Smooth muscle cell (in vitro differentiated cells): ENCODE measurements around the gene KIAA0753. TPM values are rescaled to one million over a fixed set of nuclear protein-coding genes. Genes with fewer than 3 reads are reported as not detected.
A peak's percentile ranks its signal among the peaks of the same experiment; 100 is the strongest.

Experiments used
- DNase-seq: peaks from one replicate; lab custom pipeline; 2025; ENCODE audit not compliant: unreplicated experiment; lab: John Stamatoyannopoulos, UW
- H2AFZ ChIP-seq: fragments of 200-600 bp; sonication (generic); 2 replicates; pipeline ENCODE4 v1.6.0; 2016; ENCODE audit warnings: antibody characterized with exemption, low read depth, mild to moderate bottlenecking
- H3F3A ChIP-seq: fragments of 200-600 bp; sonication (generic); 2 replicates; pipeline ENCODE4 v1.6.0; 2017; ENCODE audit warnings: antibody characterized with exemption, low read depth
- H3K27ac ChIP-seq: fragments of 200-600 bp; sonication (generic); 2 replicates; pipeline ENCODE4 v1.5.1; 2016; ENCODE audit warnings: low read depth, mild to moderate bottlenecking
- H3K27me3 ChIP-seq: fragments of 200-600 bp; sonication (generic); 2 replicates; pipeline ENCODE4 v1.6.1; 2016; ENCODE audit warnings: low read depth, mild to moderate bottlenecking
- H3K36me3 ChIP-seq: fragments of 200-600 bp; sonication (generic); 2 replicates; pipeline ENCODE4 v1.5.1; 2016; ENCODE audit warnings: low read depth
- H3K4me1 ChIP-seq: fragments of 200-600 bp; sonication (generic); 2 replicates; pipeline ENCODE4 v1.5.1; 2016; ENCODE audit warnings: low read depth
- H3K4me2 ChIP-seq: fragments of 200-600 bp; sonication (generic); 2 replicates; pipeline ENCODE4 v1.6.0; 2016; ENCODE audit warnings: mild to moderate bottlenecking
- H3K4me3 ChIP-seq: fragments of 200-600 bp; sonication (generic); 2 replicates; pipeline ENCODE4 v1.5.1; 2016; ENCODE audit warnings: mild to moderate bottlenecking
- H3K79me2 ChIP-seq: fragments of 200-600 bp; sonication (generic); 2 replicates; pipeline ENCODE4 v1.6.0; 2016; ENCODE audit warnings: low read depth, mild to moderate bottlenecking
- H3K9ac ChIP-seq: fragments of 200-600 bp; sonication (generic); 2 replicates; pipeline ENCODE4 v1.6.0; 2016; ENCODE audit warnings: low read depth
- H3K9me3 ChIP-seq: fragments of 200-600 bp; sonication (generic); replicated peaks from 2 replicates; pipeline ENCODE4 v1.5.1; 2016; ENCODE audit warnings: low read depth
- H4K20me1 ChIP-seq: fragments of 200-600 bp; sonication (generic); 2 replicates; pipeline ENCODE4 v1.6.0; 2016; ENCODE audit warnings: low read depth
- CTCF ChIP-seq: fragments of 200-600 bp; sonication (generic); IDR thresholded peaks from 2 replicates; pipeline ENCODE4 v1.5.1; 2017; ENCODE audit warnings: borderline replicate concordance, mild to moderate bottlenecking, antibody characterized with exemption; ENCODE audit not compliant: insufficient read depth, poor library complexity, severe bottlenecking
- WGBS: methylation state at CpG from one replicate; pipeline ENCODE4 v1.1.7; 2016; ENCODE audit warnings: low lambda C conversion rate; 5-methylcytosine and 5-hydroxymethylcytosine counted together
- polyA plus RNA-seq: library from polyadenylated mRNA; unstranded; fragments of >200 nt; fragmentation: Nextera tagmentation; extraction: Ambion mirVana; gene quantifications from 2 replicates; pipeline ENCODE4 v1.2.1, GENCODE V29; 2016
- total RNA-seq: library from RNA; depleted of rRNA; stranded (reverse); fragments of >200 nt; gene quantifications from 2 replicates; pipeline ENCODE4 v1.2.3, GENCODE V29; 2014

The KIAA0753 gene
- total and polyA plus RNA-seq, 2 experiments from 2014 or later: 4.9 to 15.0 TPM

GRCh38 chr17:6568184-6568758 is 72.2 kb downstream of the KIAA0753 start:
- no peaks in the 10 kb centered on the region for H3K27me3 ChIP-seq
- H3F3A ChIP-seq: no peaks in the 10 kb centered on the region
- H2AFZ ChIP-seq: no peak overlapping the region
- H3K9me3 ChIP-seq: no peaks in the 10 kb centered on the region
- no peaks in the 10 kb centered on the region for H3K79me2 ChIP-seq
- H3K4me2 ChIP-seq: peak overlapping the region; percentile 50
- H3K27ac ChIP-seq: peak overlapping the region; percentile 34
- H3K4me3 ChIP-seq: no peak overlapping the region
- 87% methylated on average over 12 of the region's 12 CpGs for WGBS
- TF ChIP-seq CTCF: no peak
- no peak overlapping the region for H3K9ac ChIP-seq
- no peak for DNase-seq
- no peaks in the 10 kb centered on the region for H4K20me1 ChIP-seq
- H3K4me1 ChIP-seq: peaks cover 21% of the 10 kb centered on the region
- H3K36me3 ChIP-seq: no peaks in the 10 kb centered on the region

GRCh38 chr17:6567528-6568183 is 72.9 kb downstream of the KIAA0753 start:
- Histone ChIP-seq H3K27ac (peak overlapping the region; percentile 34), H3K27me3 (no peaks in the 10 kb centered on the region), H3K9ac (no peak overlapping the region), H3K4me1 (peaks cover 21% of the 10 kb centered on the region), H2AFZ (no peak overlapping the region), H3K9me3 (no peaks in the 10 kb centered on the region), H3F3A (no peaks in the 10 kb centered on the region), H3K4me2 (peak overlapping the region; percentile 50), H3K36me3 (no peaks in the 10 kb centered on the region), H3K79me2 (no peaks in the 10 kb centered on the region), H3K4me3 (no peak overlapping the region), H4K20me1 (no peaks in the 10 kb centered on the region)
- TF ChIP-seq CTCF: no peak
- 26% methylated on average over 15 of the region's 15 CpGs for WGBS
- no peak for DNase-seq

- no peak for DNase-seq
- H3K9me3 ChIP-seq: no peaks in the 10 kb centered on the region
- H3K36me3 ChIP-seq: no peaks in the 10 kb centered on the region
- no peak overlapping the region for H2AFZ ChIP-seq
- H3K4me2 ChIP-seq: no peak overlapping the region
- H3K27me3 ChIP-seq: no peaks in the 10 kb centered on the region
- H3K4me3 ChIP-seq: no peak overlapping the region
- H3K9ac ChIP-seq: no peak overlapping the region
- no peaks in the 10 kb centered on the region for H3K79me2 ChIP-seq
- H3K27ac ChIP-seq: no peak overlapping the region
- no peaks in the 10 kb centered on the region for H3F3A ChIP-seq
- no peaks in the 10 kb centered on the region for H4K20me1 ChIP-seq
- no peaks in the 10 kb centered on the region for H3K4me1 ChIP-seq
- no peak for TF ChIP-seq CTCF
Measured at GRCh38 chr17:6561446-6561845, 79.1 kb downstream of the KIAA0753 start.

- H3K27ac ChIP-seq: no peak overlapping the region
- no peak overlapping the region for H2AFZ ChIP-seq
- TF ChIP-seq CTCF: no peak
- no peaks in the 10 kb centered on the region for H3K79me2 ChIP-seq
- H3K4me1 ChIP-seq: peaks cover 1% of the 10 kb centered on the region
- no peak for DNase-seq
- no peaks in the 10 kb centered on the region for H3K9me3 ChIP-seq
- H3K9ac ChIP-seq: no peak overlapping the region
- no peak overlapping the region for H3K4me2 ChIP-seq
- H3K4me3 ChIP-seq: no peak overlapping the region
- H3K27me3 ChIP-seq: no peaks in the 10 kb centered on the region
- no peaks in the 10 kb centered on the region for H4K20me1 ChIP-seq
- 70% methylated on average over 2 of the region's 3 CpGs for WGBS
- no peaks in the 10 kb centered on the region for H3F3A ChIP-seq
- no peaks in the 10 kb centered on the region for H3K36me3 ChIP-seq
Measured at GRCh38 chr17:6560496-6560895, 80.0 kb downstream of the KIAA0753 start.
